A549 (cell line): Measurements from ENCODE around the gene XKR3. TPM values are rescaled to one million over a fixed set of nuclear protein-coding genes. Genes with fewer than 3 reads are reported as not detected.
"Not testable (repeated sequence)": the region's sequence is repeated elsewhere in the genome, so short reads cannot be mapped to it uniquely, and the experiment has no call there.

Source experiments
- ATAC-seq, 2 experiments: fragments of 200-7000 bp in 1 of 2; fragments of >200 bp in 1 of 2; cut with Nextera tagmentation in 1 of 2; cut with Tn5 transposase in 1 of 2; 3 replicates each; pipeline versions ENCODE4 v1.8.0 to v1.9.1; 2018 to 2020; ENCODE audit warnings: mild to moderate bottlenecking in 1 of 2, moderate library complexity in 1 of 2
- CTCF ChIA-PET: fragments of 300-600 bp; sonication (Branson Sonifier 250); formaldehyde crosslinking; extraction: SDS; loops from one replicate; lab custom pipeline; 2021; ENCODE audit warnings: antibody characterized with exemption, inconsistent platforms; lab: Yijun Ruan, JAX
- POLR2A ChIA-PET: fragments of 350-600 bp; formaldehyde crosslinking; extraction: SDS; loops from one replicate; lab custom pipeline; 2021; ENCODE audit warnings: antibody characterized with exemption, inconsistent platforms; lab: Yijun Ruan, JAX
- DNase-seq, 2 experiments: peaks; one replicate each; pipeline versions ENCODE4 v3.0.0 to v3.0.0-alpha.2; 2011 to 2016; ENCODE audit warnings: low read depth in 1 of 2, low spot score in 1 of 2
- FAIRE-seq: peaks from 2 replicates; lab custom pipeline; 2011; peaks lifted over from hg19 to GRCh38; lab: Jason Lieb, UNC
- H3K27ac ChIP-seq, 2 experiments: fragments of >200 bp; sonication (Bioruptor Twin); formaldehyde crosslinking; 3 replicates each; pipeline ENCODE4 v1.5.1; 2016 to 2017
- H3K4me1 ChIP-seq: fragments of >200 bp; sonication (Bioruptor Twin); formaldehyde crosslinking; 3 replicates; pipeline ENCODE4 v1.6.1; 2016
- H3K4me2 ChIP-seq: fragments of >200 bp; sonication (Bioruptor Twin); formaldehyde crosslinking; 3 replicates; pipeline ENCODE4 v1.6.1; 2016
- H3K4me3 ChIP-seq: fragments of >200 bp; sonication (Bioruptor Twin); formaldehyde crosslinking; 3 replicates; pipeline ENCODE4 v1.5.1; 2016
- H3K9me3 ChIP-seq: fragments of >200 bp; sonication (Bioruptor Twin); formaldehyde crosslinking; 3 replicates; pipeline ENCODE4 v1.6.1; 2016
- WGBS: methylation state at CpG from one replicate; pipeline ENCODE4 v1.1.6; 2017; ENCODE audit errors: missing lambda C conversion rate; 5-methylcytosine and 5-hydroxymethylcytosine counted together
- polyA plus RNA-seq, 4 experiments: library from polyadenylated mRNA; depleted of rRNA in 3 of 4; stranded (reverse); fragments of >200 nt; fragmentation: RNase III in 1 of 4; extraction: RNeasy Plus Mini Kit Qiagen cat#74134 plus additional on column Dnase treatment in 1 of 4; gene quantifications; 2 replicates in 3 of 4; 3 replicates in 1 of 4; pipeline ENCODE4 v1.2.3, GENCODE V29; 2011 to 2017
- small RNA-seq, 6 experiments: library from RNA; depleted of rRNA; stranded (forward); fragments of <200 nt; gene quantifications; one replicate each; pipeline ENCODE3, GENCODE V24; 2012

XKR3 gene
- polyA plus RNA-seq, 2 of the 4 experiments (the other 2 are of a cell fraction) = not detected

- CTCF ChIA-PET, H3K4me2 ChIP-seq, H3K4me1 ChIP-seq, POLR2A ChIA-PET, ATAC-seq, H3K4me3 ChIP-seq, H3K9me3 ChIP-seq, FAIRE-seq, DNase-seq, H3K27ac ChIP-seq: not testable (repeated sequence)
- 10% methylated on average over 2 of the region's 2 CpGs for WGBS
Observed at GRCh38 chr22:16762224-16762623, 63.0 kb downstream of the XKR3 start.

- DNase-seq, H3K4me1 ChIP-seq, FAIRE-seq, H3K9me3 ChIP-seq, POLR2A ChIA-PET, H3K4me3 ChIP-seq, H3K4me2 ChIP-seq, H3K27ac ChIP-seq, CTCF ChIA-PET, ATAC-seq: not testable (repeated sequence)
- 8% methylated on average over 4 of the region's 4 CpGs for WGBS
Observed at GRCh38 chr22:16760416-16760815, 64.8 kb downstream of the XKR3 start.

- ATAC-seq, H3K4me3 ChIP-seq, CTCF ChIA-PET, FAIRE-seq, POLR2A ChIA-PET, H3K9me3 ChIP-seq, H3K4me2 ChIP-seq, H3K27ac ChIP-seq, DNase-seq, H3K4me1 ChIP-seq: not testable (repeated sequence)
- WGBS = 10% methylated on average over 4 of the region's 4 CpGs
Observed at GRCh38 chr22:16749282-16749681, 75.9 kb downstream of the XKR3 start.

GRCh38 chr22:16748160-16748929 is 76.9 kb downstream of the XKR3 start:
- CTCF ChIA-PET, H3K4me1 ChIP-seq, H3K4me2 ChIP-seq, H3K9me3 ChIP-seq, FAIRE-seq, H3K4me3 ChIP-seq, POLR2A ChIA-PET, DNase-seq, H3K27ac ChIP-seq, ATAC-seq: not testable (repeated sequence)
- 40% methylated on average over 24 of the region's 45 CpGs for WGBS

GRCh38 chr22:16747266-16748159 is 77.7 kb downstream of the XKR3 start:
- 44% methylated on average over 16 of the region's 21 CpGs for WGBS
- not testable (repeated sequence) for DNase-seq, ATAC-seq

GRCh38 chr22:16734271-16734670 is 90.9 kb downstream of the XKR3 start:
- H3K27ac ChIP-seq, FAIRE-seq, CTCF ChIA-PET, POLR2A ChIA-PET, H3K9me3 ChIP-seq, DNase-seq, H3K4me3 ChIP-seq, ATAC-seq, H3K4me1 ChIP-seq, H3K4me2 ChIP-seq: not testable (repeated sequence)
- WGBS = 0% methylated on average over 1 of the region's 1 CpG

More at GRCh38 chr22:16747266-16748159, 77.7 kb downstream of the XKR3 start:
- H3K4me3 ChIP-seq, H3K4me1 ChIP-seq, FAIRE-seq, H3K9me3 ChIP-seq, H3K27ac ChIP-seq, H3K4me2 ChIP-seq, POLR2A ChIA-PET, CTCF ChIA-PET: not testable (repeated sequence)

Small RNA genes within 50 kb of the gene (small RNA-seq; reads per million reads assigned to genes)
- 0 reads per million in 6 experiments for gene GPM6BP3

Other genes with a start within 250 kb of the XKR3 start
- not detected in 2 replicates for gene CCT8L2, start 232.6 kb downstream of the XKR3 start, polyA plus RNA-seq (2011; rRNA removed)
- gene CCT8L2, start 232.6 kb downstream of the XKR3 start, polyA plus RNA-seq (2017; fragmentation: RNase III; extraction: RNeasy Plus Mini Kit Qiagen cat#74134 plus additional on column Dnase treatment) = not detected in 3 replicates
- gene GAB4, start 182.8 kb upstream of the XKR3 start, polyA plus RNA-seq (2011; rRNA removed) = not detected in 2 replicates
- gene GAB4, start 182.8 kb upstream of the XKR3 start, polyA plus RNA-seq (2017; fragmentation: RNase III; extraction: RNeasy Plus Mini Kit Qiagen cat#74134 plus additional on column Dnase treatment) = not detected in 3 replicates